Stimulated activated CD4-positive, alpha-beta T cell treated with anti-CD3 and anti-CD28 coated beads, Interleukin-12 subunit alpha, Interleukin-12 subunit beta, amount 100 ng/mL, for 48 hours (primary cell): Measurements from ENCODE around the gene FOLR1.

ENCODE experiments used
- DNase-seq, 3 donors: peaks; one replicate each; pipeline ENCODE4 v3.0.0-alpha.2; 2020; ENCODE audit warnings: low read depth in 2 of 3, low spot score in 1 of 3

FOLR1 gene

DNA sequence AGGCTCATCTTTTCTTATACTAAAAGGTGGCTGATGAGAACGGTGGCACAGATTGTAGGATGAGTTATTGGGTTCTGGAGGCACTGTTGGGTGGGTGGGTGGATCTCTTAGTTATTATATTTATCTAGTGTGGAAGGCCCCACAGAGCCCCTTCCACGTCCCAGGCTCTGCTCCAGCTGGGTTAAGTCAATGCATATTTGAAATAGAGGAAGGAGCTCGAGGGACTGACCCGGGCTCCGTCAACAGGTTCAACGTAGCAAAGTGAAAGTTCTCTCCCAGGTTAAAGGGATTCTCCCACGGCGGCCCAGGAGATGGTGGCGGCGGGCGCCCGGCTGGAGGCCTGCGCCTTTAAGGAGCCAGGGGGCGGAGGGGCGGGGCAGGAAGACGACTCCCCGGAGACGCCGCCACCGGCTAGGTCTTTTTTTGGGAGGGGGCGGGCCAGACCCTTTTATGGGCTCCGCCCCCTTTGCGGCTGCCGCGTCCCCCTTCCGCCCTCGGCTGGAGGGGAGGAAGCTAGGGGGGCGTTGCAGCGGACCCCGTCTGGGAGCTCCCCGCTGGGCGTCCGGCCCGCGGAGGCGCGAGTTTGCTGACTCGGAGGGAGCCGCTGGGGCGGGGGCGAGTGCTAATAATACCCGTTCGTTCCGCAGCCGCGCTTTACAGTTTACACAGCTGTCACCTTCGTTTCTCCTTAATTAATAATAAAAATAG lies 31.1 kb downstream of the FOLR1 start:
- peak; percentile 84 to 93 (median 84) for DNase-seq

DNA sequence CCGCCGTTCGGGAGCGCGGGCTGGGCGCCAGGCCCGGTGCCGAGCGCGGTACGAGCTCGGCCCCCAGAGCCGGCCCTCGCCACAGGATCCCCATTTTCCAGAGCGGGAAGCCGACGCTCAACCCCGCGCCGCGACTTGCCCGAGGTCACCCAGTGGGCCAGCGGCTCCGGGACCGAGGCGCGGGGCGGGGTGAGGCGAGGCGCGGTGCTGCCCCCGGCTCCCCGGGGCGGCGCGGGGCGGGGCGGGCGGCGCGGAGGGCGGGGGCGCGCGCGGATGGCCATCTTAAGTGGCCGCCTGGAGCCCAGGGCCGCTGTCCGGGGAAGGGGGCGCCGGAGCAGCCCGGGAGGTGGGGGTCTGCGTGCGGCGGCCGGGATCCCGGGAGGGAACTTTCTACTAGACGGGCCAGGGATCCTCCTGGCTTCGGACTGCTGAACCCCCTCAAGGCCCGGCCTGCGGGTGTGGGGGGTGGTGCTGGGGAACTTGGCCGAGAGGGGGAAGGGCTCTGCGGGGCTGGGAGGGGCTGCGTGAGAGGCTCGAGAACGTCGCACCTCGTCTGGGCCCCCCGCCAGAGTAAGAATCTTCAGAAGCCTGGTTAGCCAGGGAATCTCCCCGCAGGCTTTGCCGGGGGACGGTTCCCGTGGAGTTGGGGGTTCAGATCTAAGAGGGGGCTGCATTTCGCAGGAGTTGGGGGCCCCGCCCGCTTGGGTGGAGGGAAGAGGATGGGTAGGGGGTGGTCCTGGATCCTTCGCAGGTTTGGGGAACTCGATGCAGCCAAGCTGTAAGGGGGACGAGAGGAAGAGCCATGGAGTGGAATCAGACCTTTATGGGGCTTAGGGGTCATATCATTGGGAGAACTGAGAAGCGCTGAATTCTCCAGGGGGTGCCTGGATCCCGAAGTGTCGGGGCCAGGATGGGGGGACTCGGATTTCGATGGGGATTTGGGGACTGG lies 31.9 kb downstream of the FOLR1 start:
- peak in 1 of 3 donors; percentile 59 for DNase-seq

DNA sequence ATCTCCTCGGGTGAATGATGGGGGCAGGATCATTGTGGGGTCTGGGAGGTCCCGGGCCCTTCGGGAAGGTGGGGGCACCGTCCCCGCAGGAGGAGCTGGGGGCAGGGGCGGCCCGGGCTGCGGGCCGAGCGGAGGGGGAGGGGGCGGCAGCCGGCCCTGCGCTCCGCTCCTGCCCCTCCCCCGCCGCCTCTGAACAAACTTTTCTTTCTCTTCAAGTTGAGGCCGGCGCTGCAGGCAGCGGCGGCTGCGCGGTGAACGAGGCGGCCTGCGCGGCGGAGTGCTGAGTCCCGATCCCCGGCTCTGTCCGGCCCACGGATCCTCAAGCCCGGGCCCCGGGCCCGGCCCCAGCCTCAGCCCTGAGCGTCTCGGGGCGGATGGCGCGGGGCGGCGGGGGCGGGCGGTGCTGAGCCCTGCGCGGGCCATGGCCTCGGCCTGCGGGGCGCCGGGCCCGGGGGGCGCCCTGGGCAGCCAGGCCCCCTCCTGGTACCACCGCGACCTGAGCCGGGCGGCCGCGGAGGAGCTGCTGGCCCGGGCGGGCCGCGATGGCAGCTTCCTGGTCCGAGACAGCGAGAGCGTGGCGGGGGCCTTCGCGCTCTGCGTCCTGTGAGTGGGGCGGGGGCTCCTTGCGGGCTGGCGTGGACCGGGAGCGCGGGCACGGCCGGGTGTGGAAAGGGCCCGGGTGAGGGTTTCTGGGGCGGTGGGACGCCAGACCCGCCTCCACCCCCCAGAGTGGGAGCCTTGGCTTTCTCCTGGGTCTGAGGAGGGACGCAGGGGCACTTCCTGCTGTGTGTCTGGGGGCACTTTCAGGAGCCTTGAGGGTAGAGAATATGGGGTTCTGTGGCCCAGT lies 32.8 kb downstream of the FOLR1 start, which contains the start of gene INPPL1:
TSS of gene INPPL1 (plus strand) at position 204 of the 847 bp plus-strand sequence. CDS start at position 422, 218 bp downstream.
- DNase-seq, result no peak

DNA sequence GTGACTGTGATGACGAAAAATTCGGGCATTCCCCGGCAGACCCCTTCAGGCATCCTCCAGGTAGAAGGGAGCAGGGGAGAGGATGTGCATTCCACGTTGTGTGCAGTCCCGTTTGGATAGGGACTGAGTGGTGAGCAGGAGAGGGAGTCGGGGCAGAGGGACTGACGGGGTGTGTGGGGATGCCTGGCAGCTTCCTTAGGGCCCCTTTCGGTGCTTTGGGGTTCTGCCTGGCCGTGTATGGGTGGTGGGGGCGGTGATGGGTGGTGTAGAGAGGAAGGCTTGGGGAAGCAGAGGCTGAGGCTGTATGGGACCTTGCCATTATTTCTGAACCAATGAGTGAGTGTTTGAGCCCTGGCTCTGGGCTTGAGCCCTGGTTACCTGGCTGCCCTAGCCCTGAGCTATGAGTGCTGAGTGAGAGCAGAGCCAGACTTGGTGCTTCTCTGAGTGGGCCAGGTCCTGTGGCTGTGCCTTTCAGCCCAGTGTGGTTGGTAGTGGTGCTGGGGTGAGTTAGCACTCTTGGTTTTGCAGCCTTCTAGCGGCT lies 33.5 kb downstream of the FOLR1 start:
- no peak for DNase-seq

DNA sequence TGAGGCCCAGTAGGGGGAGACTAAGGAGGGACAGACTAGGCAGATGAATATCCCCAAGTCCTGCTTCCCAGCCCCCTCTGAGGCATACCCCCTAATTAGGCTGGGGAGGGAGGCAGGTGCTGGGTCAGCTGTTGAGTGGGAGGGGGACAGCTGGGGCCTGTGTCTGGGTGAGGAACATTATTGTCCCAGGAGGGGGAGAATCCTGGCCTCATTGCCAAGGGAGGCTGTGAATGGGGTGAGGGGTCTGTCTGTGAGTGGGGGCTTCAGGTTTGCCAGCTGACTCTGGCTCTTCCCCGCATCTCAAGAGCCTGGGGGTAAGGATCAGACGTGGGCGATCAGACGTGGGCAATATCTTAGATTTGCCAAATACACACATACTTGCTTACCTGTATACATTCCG lies 34.8 kb downstream of the FOLR1 start:
- no peak for DNase-seq

DNA sequence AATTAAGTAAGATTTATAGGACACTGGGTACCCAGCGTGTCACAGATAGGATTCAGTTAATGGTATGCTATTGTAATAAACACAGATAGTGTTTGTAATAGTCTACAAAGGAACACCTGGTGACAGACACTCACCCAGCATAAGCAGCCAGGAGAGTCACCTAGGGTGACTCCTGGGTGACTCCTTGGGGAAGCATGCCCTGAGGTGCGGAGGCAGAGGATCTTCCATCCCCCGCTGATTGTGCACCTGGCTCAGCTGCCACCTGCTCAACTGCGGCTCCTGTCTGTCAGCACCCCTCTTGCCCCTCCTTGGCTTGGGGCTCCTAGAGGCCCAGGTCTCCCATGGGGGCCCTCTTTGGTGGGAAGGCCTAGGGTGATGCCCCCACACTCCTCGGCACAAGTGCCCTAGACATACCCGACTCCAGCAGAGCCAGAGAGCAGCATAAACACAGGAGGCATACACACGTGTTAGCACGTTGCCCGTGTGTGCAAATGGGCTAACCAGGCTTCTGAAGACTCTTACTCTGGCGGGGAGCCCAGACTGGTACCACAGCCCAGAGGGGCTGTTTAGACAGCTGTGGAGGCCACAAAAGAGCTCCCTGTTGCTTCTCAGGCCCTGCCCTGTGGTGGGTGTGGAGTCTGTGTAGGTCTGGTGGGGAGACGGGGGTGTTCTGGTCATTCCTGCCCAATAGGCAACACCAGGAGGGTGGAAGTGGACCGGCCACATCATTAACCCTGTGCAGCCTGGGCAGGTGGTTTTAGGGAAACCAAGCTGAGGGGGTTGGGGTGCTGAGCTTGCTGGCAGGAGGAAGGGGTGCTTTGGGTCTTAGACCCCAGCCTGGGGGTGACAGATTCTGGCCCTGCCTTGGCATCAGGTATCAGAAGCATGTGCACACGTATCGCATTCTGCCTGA lies 35.6 kb downstream of the FOLR1 start:
- no peak for DNase-seq

DNA sequence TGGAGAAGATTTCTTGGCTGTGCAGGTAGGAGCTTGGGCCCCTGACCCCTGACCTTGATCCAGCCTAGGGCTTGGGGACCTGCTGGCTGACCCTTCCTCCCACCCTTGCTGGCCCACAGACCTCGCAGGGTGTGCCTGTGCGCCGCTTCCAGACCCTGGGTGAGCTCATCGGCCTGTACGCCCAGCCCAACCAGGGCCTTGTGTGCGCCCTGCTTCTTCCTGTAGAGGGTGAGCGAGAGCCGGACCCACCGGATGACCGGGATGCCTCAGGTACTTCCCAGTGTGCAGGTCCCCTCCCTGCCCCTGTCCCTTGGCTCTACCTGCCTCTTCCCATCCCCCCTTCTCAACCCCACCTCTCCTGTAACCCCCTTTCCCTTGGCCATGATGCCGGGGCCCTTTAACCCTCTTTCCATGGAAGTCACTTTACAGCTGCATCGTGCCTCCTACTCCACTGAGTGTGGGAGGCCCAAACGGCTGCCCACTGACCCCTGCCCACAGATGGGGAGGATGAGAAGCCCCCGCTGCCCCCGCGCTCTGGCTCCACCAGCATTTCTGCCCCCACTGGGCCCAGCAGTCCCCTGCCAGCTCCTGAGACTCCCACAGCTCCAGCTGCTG lies 36.4 kb downstream of the FOLR1 start:
- DNase-seq, result no peak

DNA sequence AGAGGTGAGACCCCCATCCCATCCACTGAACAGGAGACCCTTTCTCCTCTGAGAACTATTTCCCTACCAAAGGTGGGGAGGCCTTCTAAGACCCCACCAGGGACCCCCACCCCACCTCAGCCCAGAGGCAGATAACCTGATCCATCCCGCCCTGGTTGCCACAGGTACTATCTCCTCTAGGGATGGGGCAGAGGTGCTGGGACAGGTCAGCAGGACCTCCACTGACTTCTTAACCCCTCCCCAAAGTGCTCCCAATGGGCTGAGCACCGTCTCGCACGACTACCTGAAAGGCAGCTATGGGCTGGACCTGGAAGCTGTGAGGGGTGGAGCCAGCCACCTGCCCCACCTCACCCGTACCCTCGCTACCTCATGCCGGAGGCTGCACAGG lies 36.9 kb downstream of the FOLR1 start:
- no peak for DNase-seq

DNA sequence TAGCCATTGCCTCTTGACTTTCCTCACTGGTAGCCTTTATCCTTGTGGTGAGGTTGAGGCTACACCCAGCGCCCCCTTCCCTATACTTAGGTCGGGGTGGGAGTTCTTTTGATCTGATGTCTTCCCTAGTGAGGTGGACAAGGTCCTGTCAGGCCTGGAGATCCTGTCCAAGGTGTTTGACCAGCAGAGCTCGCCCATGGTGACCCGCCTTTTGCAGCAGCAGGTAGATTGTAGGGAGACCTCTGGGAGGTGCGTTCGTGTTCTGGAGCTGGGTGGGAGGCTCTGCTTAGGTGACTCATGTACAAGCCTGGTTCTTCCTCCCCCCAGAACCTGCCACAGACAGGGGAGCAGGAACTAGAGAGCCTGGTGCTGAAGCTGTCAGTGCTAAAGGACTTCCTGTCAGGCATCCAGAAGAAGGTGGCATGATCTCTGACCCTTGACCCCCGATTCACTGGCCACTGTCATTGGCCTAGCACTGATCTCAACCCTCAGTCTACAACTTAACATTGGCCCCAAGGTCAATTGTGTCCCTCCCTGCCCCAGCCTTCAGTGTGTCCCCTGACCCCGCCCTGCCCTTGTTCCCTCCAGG lies 37.5 kb downstream of the FOLR1 start:
- no peak for DNase-seq

DNA sequence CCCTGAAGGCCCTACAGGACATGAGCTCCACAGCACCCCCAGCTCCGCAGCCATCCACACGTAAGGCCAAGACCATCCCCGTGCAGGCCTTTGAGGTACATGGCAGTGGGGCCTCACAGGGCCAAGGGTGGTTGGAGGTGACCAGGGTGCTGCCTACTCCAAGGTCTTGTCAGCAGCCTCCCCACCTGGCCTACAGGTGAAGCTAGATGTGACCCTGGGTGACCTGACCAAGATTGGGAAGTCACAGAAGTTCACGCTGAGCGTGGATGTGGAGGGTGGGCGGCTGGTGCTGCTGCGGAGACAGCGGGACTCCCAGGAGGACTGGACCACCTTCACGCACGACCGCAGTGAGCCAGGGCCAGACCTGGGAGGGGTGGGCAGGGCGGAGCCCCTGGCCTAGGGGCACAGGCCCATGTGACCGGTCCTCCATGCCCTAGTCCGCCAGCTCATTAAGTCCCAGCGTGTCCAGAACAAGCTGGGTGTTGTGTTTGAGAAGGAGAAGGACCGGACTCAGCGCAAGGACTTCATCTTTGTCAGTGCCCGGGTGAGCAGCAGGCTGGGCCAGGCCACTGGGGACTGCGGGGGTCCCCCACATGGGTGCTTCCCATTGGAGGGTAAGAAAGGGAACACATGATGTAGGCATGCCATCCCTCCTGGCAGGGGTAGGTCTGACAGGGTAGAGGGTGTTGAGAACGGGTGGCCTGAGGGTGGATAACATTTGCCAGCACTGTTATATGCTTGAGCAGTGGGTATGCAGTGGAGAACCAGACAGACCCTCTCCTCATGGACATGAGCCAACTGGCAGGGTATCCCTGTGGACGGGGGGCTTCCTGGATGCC lies 38.2 kb downstream of the FOLR1 start:
- no peak for DNase-seq

DNA sequence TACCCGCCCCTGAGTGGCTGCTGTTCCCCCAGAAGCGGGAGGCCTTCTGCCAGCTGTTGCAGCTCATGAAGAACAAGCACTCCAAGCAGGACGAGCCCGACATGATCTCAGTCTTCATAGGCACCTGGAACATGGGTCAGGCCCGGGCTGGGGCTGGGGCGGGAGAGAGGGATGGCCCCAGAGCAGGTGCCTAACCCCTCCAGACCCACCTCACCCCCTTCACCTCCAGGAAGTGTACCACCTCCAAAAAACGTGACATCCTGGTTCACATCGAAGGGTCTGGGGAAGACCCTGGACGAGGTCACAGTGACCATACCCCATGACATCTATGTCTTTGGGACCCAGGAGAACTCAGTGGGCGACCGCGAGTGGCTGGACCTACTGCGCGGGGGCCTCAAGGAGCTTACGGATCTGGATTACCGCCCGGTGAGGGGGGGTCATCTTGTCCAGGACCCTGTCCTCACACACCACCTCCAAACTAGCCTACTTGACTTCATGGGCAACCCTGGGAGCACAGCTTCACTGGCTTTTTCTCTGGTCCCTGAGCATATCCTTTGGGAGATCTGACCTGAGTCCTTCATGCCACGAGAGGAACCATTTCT lies 38.9 kb downstream of the FOLR1 start:
- no peak for DNase-seq

DNA sequence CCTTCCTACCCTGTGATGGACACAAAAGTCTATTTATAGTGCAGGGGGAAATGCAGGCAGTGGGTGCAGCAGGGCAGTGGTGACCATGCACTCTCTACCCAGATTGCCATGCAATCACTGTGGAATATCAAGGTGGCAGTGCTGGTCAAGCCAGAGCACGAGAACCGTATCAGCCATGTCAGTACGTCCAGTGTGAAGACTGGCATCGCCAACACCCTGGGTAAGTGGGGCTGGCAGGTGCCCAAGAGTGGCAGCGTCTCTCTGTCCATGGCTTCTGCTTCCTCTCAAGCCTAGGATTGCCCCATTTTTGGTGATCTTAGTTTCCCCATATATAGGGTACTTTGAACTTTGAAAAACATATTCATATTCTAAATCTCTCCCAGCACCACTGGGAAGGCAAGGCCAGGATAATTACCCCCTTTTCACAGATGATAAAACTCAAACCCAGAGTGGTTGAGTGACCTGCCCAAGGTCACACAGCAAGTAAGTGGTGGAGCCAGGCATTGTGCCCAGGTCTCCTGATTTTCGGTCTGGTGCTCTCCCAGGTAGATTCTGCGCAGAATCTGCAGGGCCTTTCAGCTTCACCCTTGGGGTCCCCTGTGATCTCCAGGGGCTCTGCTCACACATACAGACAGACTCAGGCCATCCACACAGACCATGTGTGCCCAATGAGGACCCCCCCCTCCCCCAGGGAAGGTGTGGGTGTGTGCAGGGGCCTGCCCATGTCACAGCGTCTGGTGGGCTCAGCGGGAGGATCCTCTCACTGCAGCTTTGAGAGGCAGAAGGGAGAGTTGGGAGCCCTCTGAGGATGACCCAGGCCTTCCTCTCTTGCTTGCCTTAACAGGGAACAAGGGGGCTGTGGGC lies 39.7 kb downstream of the FOLR1 start:
- no peak for DNase-seq

DNA sequence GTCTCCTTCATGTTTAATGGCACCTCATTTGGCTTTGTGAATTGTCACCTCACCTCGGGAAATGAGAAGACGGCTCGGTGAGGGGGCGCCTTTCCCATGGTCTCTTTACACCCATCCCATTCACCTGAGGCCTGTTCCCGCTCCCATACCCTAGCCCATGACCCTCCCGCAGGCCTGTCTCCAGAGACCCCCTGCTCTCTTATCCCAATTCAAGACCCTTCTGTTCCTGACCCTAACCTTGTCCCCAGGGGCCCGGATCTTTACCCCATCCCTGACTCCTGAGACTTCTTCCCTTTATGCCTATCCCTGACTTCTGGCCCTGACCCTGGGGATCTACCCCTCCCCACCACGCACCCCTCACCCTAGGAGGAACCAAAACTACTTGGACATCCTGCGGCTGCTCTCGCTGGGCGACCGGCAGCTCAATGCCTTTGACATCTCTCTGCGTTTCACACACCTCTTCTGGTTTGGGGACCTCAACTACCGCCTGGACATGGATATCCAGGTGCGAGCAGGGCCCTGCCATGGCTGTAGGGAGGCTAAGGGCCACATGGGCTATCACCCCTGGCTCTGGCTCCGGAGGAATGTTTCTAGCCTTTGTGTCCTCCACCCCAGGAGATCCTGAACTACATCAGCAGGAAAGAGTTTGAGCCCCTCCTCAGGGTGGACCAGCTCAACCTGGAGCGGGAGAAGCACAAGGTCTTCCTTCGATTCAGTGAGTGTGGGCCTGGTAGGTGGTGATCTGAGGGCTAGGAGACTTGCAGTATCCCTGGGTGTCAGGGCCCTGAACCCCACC lies 40.5 kb downstream of the FOLR1 start:
- DNase-seq, result no peak

DNA sequence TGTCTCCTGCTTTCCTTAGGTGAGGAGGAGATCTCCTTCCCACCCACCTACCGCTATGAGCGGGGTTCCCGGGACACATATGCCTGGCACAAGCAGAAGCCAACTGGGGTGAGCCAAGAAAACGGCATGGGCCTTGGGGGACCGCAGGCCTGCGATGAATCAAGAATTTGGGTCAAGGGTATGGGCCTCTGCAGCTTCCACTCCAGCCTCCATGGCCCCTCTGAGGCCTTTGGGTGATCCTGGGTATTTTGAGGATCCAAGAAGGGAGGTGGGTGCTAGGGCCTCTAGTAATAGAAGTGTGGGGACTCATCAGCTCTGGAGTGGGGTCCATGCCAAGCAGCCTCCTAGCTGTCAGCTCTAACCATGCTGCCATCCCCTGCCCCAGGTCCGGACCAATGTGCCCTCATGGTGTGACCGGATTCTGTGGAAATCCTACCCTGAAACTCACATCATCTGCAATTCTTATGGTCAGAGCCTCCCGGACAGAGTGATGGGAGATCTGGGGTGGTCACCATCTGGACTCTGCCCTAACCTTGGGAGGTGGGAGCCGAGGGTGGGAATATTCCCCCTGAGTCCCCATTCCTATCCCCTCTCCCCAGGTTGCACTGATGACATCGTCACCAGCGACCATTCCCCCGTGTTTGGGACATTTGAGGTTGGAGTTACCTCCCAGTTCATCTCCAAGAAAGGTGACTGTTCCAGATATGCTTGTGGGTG lies 41.3 kb downstream of the FOLR1 start:
- no peak for DNase-seq

DNA sequence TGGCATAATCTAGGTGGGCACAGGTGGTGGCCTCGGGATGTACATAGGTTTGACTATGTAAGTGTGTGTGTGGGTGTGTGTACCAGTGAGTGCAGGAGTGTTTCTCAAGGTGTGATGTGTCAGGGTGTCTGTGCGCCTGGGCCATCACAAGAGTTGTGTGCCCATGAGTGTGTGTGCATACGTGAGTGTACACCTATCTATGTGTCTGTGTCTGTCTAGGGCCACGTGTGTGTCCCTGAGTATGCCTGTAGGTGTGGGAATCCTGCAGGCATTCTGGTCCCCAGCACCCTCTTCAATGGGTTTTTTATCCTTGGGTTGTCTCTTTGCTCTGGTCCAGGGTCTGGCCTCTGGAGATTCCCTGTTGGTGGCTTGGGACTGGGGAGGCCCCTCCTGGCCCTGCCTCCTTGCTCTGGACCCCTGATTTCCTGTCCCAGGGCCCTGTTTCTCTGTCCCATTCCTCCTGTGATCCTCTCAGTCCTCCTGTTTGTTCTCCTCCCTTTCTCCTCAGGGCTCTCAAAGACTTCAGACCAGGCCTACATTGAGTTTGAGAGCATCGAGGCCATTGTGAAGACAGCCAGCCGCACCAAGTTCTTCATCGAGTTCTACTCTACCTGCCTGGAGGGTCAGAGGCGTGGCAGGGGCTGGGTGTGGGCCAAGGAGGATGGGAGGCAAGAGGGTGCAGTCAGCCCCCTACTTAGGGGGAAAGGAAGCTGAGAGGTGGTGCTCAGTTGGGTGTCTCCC lies 42.0 kb downstream of the FOLR1 start:
- no peak for DNase-seq
